ENCODE results near the gene TMEM59.
A peak's percentile ranks its signal among the peaks of the same experiment; 100 is the strongest.
"Not testable (repeated sequence)": the region's sequence is repeated elsewhere in the genome, so short reads cannot be mapped to it uniquely, and the experiment has no call there.

Gene TMEM59

GRCh38 chr1:54001591-54001990, 51.4 kb downstream of the TMEM59 start:
- TF ChIP-seq POLR2A (IDR thresholded peaks at IDR 0.05; ENCODE audit: low read length), result no peak
- TF ChIP-seq GATA1 (IDR thresholded peaks at IDR 0.05; ENCODE audit: low read depth, low read length), result no peak
- DNase-seq, result no peak

- TF ChIP-seq POLR2A (IDR thresholded peaks at IDR 0.05; ENCODE audit: low read length), result no peak
- TF ChIP-seq GATA1 (IDR thresholded peaks at IDR 0.05; ENCODE audit: low read depth, low read length), result no peak
- no peak for DNase-seq
These were observed 53.1 kb downstream of the TMEM59 start for GRCh38 chr1:53999920-54000319.

DNA sequence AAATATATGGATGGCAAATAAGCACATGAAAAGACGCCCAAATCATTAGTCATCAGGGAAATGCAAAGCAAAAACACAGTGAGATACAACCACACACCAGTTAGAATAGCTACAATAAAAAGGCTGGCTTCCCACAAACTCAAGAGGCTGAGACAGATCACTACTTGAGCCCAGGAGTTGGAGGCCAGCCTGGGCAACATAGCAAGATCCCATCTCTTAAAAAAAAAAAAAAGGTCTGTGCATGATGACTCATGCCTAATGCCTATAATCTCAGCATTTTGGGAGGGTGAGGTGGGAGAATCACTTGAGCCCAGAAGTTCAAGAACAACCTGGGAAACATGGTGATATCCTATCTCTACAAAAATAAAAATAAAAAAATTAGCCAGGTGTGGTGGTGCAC, 54.8 kb downstream of the TMEM59 start:
- TF ChIP-seq POLR2A (IDR thresholded peaks at IDR 0.05; ENCODE audit: low read length) (no peak), GATA1 (IDR thresholded peaks at IDR 0.05; ENCODE audit: low read depth, low read length) (no peak)
- DNase-seq, result no peak

DNA sequence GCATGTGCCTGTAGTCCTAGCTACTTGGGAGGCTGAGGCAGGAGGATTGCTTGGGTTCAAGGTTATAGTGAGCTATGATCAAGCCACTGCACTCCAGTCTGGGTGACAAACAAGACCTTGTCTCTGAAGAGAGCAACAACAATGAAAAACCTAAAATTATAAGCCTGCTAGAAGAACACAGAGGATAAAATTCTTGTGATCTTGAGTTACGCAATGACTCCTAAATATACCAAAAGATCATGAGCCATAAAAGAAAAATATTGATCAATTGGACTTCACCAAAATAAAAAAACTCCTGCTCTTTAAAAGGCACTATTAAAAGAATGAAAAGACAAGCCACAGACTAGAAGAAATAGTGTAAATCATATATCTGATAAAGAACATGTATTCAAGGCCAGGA, 57.3 kb downstream of the TMEM59 start:
- TF ChIP-seq GATA1 (IDR thresholded peaks at IDR 0.05; ENCODE audit: low read depth, low read length) (no peak), POLR2A (IDR thresholded peaks at IDR 0.05; ENCODE audit: low read length) (no peak)
- DNase-seq, result no peak

- not testable (repeated sequence) for DNase-seq
These were observed 58.5 kb downstream of the TMEM59 start for GRCh38 chr1:53994516-53994915.

GRCh38 chr1:53992085-53992874, 60.7 kb downstream of the TMEM59 start:
- peak in 1 of 2 experiments; percentile 17 for DNase-seq

DNA sequence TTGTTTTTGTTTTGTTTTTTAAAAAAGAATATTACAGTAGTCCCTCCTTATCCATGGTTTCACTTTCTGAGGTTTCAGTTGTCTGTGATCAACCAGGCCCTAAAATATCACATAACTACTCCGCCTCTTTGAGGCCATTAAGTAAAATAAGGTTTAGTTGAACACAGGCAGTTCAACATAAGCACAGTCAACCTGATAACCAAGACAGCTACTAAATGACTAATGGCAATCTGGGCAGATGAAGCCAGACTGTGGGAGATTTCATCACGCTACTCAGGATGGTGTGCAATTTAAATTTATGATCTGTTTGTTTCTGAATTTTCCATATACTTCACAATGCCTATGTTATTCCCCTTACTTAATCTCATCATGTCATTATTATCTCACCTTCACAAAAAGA, 65.1 kb downstream of the TMEM59 start:
- TF ChIP-seq POLR2A (IDR thresholded peaks at IDR 0.05; ENCODE audit: low read length) (no peak), GATA1 (IDR thresholded peaks at IDR 0.05; ENCODE audit: low read depth, low read length) (no peak)
- no peak for DNase-seq

More at GRCh38 chr1:53992085-53992874, 60.7 kb downstream of the TMEM59 start:
- TF ChIP-seq POLR2A (IDR thresholded peaks at IDR 0.05; ENCODE audit: low read length), result no peak
- no peak for TF ChIP-seq GATA1 (IDR thresholded peaks at IDR 0.05; ENCODE audit: low read depth, low read length)

- DNase-seq, result no peak
- TF ChIP-seq POLR2A (IDR thresholded peaks at IDR 0.05; ENCODE audit: low read length), result no peak
- TF ChIP-seq GATA1 (IDR thresholded peaks at IDR 0.05; ENCODE audit: low read depth, low read length), result no peak
These were observed 66.5 kb downstream of the TMEM59 start for GRCh38 chr1:53986458-53986857.

DNA sequence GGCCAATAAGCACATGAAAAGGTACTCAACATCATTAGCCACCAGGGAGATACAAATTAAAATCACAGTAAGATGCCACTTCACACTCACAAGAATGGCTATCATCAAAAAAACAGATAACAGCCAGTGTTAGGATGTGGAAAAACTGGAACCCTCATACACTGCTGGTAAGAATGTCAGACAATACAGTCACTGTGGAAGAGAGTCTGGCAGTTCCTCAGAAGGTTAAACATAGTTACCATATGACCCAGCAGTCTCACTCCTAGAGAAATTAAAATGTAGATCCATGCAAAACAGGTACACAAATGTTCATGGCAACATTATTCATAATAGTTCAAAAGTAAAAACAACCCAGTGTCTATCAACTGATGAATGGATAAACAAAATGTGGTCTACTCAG, 68.3 kb downstream of the TMEM59 start:
- TF ChIP-seq POLR2A (IDR thresholded peaks at IDR 0.05; ENCODE audit: low read length), result no peak
- TF ChIP-seq GATA1 (IDR thresholded peaks at IDR 0.05; ENCODE audit: low read depth, low read length), result no peak
- DNase-seq, result no peak

DNA sequence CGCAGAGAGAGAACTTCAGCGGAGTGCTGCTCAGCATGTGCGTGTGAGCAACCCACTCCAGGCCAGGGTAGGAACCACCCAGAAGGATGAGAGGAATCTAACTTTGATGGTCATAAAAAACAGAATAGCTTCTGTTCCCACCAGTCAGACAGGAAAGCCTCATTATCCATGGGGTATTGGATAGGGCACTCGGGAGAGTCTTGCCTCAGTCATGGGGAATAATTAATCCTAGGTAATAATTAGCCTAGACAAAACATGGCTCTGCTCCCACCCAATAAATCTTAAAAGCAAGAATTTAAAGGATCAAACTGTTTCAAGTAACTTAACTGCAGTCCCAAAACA, 70.3 kb downstream of the TMEM59 start:
- no peak for DNase-seq
- TF ChIP-seq GATA1 (IDR thresholded peaks at IDR 0.05; ENCODE audit: low read depth, low read length), result no peak
- no peak for TF ChIP-seq POLR2A (IDR thresholded peaks at IDR 0.05; ENCODE audit: low read length)

DNA sequence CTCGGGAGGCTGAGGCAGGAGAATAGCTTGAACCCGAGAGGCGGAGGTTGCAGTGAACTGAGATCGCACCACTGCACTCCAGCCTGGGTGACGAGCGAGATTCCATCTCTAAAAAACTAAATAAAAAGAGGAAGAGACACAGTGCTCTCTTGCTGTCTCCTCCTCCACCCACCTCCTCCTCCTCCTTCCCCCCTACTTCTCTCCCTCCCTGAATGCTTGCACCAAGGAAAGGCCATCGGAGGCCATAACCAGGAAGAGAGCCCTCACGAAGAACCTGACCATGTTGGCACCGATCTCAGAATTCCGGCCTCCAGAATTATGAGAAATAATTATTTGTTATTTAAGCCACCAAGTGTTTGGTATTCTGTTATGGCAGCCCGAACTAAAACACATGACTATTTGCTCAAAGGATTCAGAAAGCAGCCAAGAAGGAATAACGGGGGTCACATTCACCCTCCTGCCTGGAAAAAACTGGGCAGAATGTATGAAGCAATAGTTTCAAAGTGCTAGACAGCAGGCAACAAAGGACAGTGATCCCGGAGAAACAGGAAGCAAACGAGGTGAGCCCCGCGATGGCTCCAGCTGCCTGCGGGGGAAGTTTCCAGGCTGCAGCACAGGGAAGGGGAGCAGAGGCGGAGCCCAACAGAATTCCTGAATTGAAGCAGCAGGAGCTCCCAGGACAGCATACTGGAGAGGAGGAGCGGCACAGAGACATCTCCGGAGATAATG, 70.8 kb downstream of the TMEM59 start:
- TF ChIP-seq GATA1 (IDR thresholded peaks at IDR 0.05; ENCODE audit: low read depth, low read length) (no peak), POLR2A (IDR thresholded peaks at IDR 0.05; ENCODE audit: low read length) (no peak)
- no peak for DNase-seq

DNA sequence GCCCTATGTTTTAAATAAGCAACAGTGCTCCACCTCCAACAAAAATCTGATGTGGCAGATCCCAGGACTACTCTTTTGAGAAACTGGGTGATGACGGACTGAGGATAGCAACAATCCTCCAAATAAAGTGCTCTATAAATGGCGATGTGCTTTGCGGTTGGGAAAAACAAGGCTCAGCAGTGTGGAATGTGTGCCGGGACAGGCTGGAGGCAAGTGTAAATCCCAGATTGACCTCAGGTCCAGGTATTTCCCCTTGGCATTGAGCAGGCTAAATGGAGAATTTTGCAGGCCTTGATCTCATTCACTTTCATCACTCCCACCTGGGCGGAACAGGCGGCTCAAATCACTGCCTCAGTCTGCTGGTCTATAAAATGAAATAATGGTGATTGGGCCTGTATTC, 71.8 kb downstream of the TMEM59 start:
- DNase-seq, result no peak
- TF ChIP-seq POLR2A (IDR thresholded peaks at IDR 0.05; ENCODE audit: low read length) (no peak), GATA1 (IDR thresholded peaks at IDR 0.05; ENCODE audit: low read depth, low read length) (no peak)

GRCh38 chr1:53979712-53980450, 73.1 kb downstream of the TMEM59 start:
- TF ChIP-seq GATA1 (IDR thresholded peaks at IDR 0.05; ENCODE audit: low read depth, low read length) (no peak), POLR2A (IDR thresholded peaks at IDR 0.05; ENCODE audit: low read length) (no peak)
- no peak for DNase-seq

Measured in erythroblast (primary cell).